Subcutaneous abdominal adipose tissue (tissue), 5 donors: ENCODE results near the gene CROCC2.

Source experiments
- H3K27ac ChIP-seq: one replicate; pipeline ENCODE4 v1.7.0; 2013; ENCODE audit warnings: low read depth, mild to moderate bottlenecking, inconsistent platforms, low read length, moderate library complexity
- H3K27me3 ChIP-seq, 5 donors: one replicate each; pipeline ENCODE4 v1.7.0; 2013; ENCODE audit warnings: low read length in 5 of 5, inconsistent platforms in 1 of 5; ENCODE audit not compliant: control insufficient read depth in 5 of 5, insufficient read depth in 4 of 5
- H3K36me3 ChIP-seq, 5 donors: one replicate each; pipeline ENCODE4 v1.7.0; 2013; ENCODE audit warnings: low read length in 5 of 5; ENCODE audit not compliant: control insufficient read depth in 5 of 5, insufficient read depth in 5 of 5
- H3K4me1 ChIP-seq, 5 donors: one replicate each; pipeline ENCODE4 v1.7.0; 2013; ENCODE audit warnings: low read length in 5 of 5, mild to moderate bottlenecking in 3 of 5, moderate library complexity in 1 of 5; ENCODE audit not compliant: control insufficient read depth in 5 of 5, insufficient read depth in 5 of 5
- H3K4me3 ChIP-seq, 5 donors: one replicate each; pipeline ENCODE4 v1.7.0; 2013; ENCODE audit warnings: low read length in 5 of 5, low read depth in 1 of 5
- H3K9ac ChIP-seq, 5 donors: one replicate each; pipeline ENCODE4 v1.7.0; 2013; ENCODE audit warnings: low read length in 5 of 5, mild to moderate bottlenecking in 4 of 5, moderate library complexity in 3 of 5
- H3K9me3 ChIP-seq, 5 donors: one replicate each; pipeline ENCODE4 v1.7.0; 2013; ENCODE audit warnings: low read length in 5 of 5; ENCODE audit not compliant: control insufficient read depth in 5 of 5
- donor health status: healthy.
- donor health status: healthy.
- donor health status: healthy.
- donor health status: healthy.
- donor health status: healthy.

CROCC2 gene

DNA sequence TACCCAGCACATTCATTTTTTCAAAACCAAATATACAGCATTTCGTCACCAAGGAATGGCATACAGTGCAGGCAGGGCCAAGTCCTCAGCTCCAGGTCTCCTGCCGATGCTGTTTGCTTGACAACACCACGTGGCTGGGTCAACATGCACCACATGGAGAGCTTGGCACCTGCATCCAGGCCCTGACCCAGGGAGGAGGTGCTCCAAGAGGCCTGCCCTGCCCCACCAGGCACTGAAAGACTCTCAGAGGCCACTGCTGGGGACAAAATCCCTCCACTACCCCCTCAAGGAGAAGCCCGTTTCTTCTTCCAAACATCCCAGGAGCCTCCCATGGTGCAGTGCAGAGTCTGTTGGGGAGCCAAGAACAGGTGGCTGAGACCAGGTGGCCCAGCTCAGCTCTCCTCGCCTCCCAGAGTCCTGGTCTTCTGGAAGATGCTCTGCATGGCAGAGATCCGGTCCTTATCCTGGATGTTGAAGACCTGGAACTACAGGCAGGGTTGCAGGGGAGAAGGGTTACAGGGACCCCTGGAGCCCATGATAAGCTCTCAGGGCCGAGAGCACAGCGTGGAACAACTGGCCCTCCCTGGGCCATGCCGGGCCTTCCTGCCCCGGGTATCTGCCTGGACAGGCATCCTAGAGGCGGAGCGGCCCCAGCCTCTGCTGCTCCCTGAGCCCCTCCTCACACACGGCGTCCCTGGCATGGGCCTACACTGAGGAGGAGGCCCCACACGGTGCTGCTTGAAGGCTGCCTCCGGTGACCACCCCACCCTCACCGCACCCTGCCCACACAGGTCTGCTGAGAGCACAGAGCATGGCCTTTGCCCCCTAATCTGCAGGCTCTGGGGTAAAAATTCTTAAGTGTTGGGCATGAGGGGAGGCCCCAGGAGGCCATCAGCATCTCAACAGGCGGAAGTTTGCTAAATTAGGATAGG, 19.2 kb upstream of the CROCC2 start:
- Histone ChIP-seq H3K27ac (no peak overlapping the region), H3K9me3 (no peaks in the 10 kb centered on the region), H3K4me3 (no peak overlapping the region), H3K9ac (no peak overlapping the region), H3K4me1 (no peaks in the 10 kb centered on the region), H3K36me3 (no peaks in the 10 kb centered on the region), H3K27me3 (no peaks in the 10 kb centered on the region)

- Histone ChIP-seq H3K27me3 (no peaks in the 10 kb centered on the region), H3K27ac (no peak overlapping the region), H3K4me1 (no peaks in the 10 kb centered on the region), H3K36me3 (no peaks in the 10 kb centered on the region), H3K4me3 (no peak overlapping the region), H3K9me3 (no peaks in the 10 kb centered on the region), H3K9ac (no peak overlapping the region)
Measured at GRCh38 chr2:240887631-240888030, 18.5 kb upstream of the CROCC2 start.

- no peak overlapping the region for H3K4me3 ChIP-seq
- no peaks in the 10 kb centered on the region for H3K36me3 ChIP-seq
- H3K9me3 ChIP-seq = no peaks in the 10 kb centered on the region
- no peak overlapping the region for H3K27ac ChIP-seq
- peaks cover 0 to 2% (median 0%) of the 10 kb centered on the region in 5 donors for H3K27me3 ChIP-seq
- no peak overlapping the region for H3K9ac ChIP-seq
- H3K4me1 ChIP-seq = peaks cover 0 to under 1% (median 0%) of the 10 kb centered on the region in 5 donors
Measured at GRCh38 chr2:240888130-240888889, 17.8 kb upstream of the CROCC2 start.

DNA sequence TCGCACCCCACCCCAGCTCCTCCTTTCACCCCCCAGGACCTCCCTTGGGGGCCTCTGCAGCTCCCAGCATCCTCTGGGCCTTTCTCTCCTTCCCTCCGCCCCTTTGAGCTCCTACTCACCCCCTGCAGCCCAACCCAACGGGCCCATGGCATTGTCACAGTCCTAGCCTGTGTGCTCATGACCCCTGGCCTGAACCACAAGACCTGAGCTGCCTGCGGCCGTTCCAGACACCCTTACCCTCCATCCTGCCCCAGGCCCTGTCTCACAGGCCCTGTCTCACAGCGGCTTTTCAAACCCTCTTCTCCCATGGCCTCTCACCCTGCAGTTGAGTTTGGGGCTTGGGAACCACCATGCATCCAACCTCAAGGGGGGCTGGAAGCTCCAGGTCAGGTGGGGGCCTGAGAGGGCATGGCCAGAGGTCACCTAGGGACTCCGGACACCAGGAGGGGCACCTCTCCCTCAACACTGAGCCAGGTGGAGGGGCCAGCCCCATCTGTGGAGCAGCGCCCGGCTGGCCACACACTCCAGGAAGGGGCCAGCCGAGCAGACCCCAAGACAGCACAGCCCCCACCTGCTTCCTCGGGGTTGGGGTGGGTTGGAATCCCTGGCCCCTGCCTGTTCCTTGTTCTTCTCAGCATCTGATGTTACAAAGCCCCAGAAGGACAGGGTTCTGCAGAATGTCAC, 17.1 kb upstream of the CROCC2 start:
- no peak overlapping the region for H3K4me3 ChIP-seq

GRCh38 chr2:240889601-240890560, 16.3 kb upstream of the CROCC2 start:
- H3K27ac ChIP-seq = no peak overlapping the region
- no peak overlapping the region for H3K4me3 ChIP-seq
- H3K27me3 ChIP-seq = peaks cover 0 to 2% (median 0%) of the 10 kb centered on the region in 5 donors
- no peak overlapping the region for H3K9ac ChIP-seq
- peaks cover 0 to 7% (median 0%) of the 10 kb centered on the region in 5 donors for H3K4me1 ChIP-seq
- H3K9me3 ChIP-seq = no peaks in the 10 kb centered on the region
- H3K36me3 ChIP-seq = no peaks in the 10 kb centered on the region

More for the DNA sequence above, 17.1 kb upstream of the CROCC2 start:
- Histone ChIP-seq H3K9ac (no peak overlapping the region), H3K4me1 (peaks cover 0 to 7% (median 0%) of the 10 kb centered on the region in 5 donors), H3K36me3 (no peaks in the 10 kb centered on the region), H3K27me3 (peaks cover 0 to 2% (median 0%) of the 10 kb centered on the region in 5 donors), H3K27ac (no peak overlapping the region), H3K9me3 (no peaks in the 10 kb centered on the region)

DNA sequence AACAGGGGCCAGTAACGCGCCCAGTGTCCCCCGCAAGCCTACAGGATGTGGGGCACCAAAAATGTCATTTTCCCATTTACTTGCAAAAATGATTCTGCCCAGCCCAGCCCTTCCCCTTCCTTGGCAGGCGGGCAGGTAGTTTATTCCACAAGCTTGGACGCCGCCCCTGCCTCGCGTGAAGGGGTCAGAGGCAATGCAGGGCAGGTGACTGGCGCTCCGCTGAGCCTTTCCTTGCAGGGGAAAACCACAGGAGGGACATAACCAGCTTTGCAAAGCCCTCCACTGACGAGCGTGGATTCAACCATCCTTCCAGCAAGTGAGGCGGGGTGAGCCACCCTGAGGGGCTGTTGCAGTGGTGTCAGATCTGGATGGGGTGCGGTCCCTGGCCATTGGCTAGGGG, 15.4 kb upstream of the CROCC2 start:
- H3K27ac ChIP-seq = no peak overlapping the region
- H3K9ac ChIP-seq = no peak overlapping the region
- H3K4me3 ChIP-seq = no peak overlapping the region
- H3K27me3 ChIP-seq = peaks cover 0 to 2% (median 0%) of the 10 kb centered on the region in 5 donors
- H3K36me3 ChIP-seq = no peaks in the 10 kb centered on the region
- H3K9me3 ChIP-seq = no peaks in the 10 kb centered on the region
- H3K4me1 ChIP-seq = peaks cover 0 to 7% (median 0%) of the 10 kb centered on the region in 5 donors

GRCh38 chr2:240891492-240892340, 14.4 kb upstream of the CROCC2 start:
- peaks cover 0 to 7% (median 0%) of the 10 kb centered on the region in 5 donors for H3K4me1 ChIP-seq
- no peaks in the 10 kb centered on the region for H3K9me3 ChIP-seq
- H3K36me3 ChIP-seq = no peaks in the 10 kb centered on the region
- peaks cover 0 to 2% (median 0%) of the 10 kb centered on the region in 5 donors for H3K27me3 ChIP-seq
- H3K9ac ChIP-seq = no peak overlapping the region
- H3K27ac ChIP-seq = no peak overlapping the region
- no peak overlapping the region for H3K4me3 ChIP-seq

- H3K4me3 ChIP-seq = no peak overlapping the region
- no peak overlapping the region for H3K27ac ChIP-seq
- H3K9ac ChIP-seq = no peak overlapping the region
- no peaks in the 10 kb centered on the region for H3K36me3 ChIP-seq
- H3K4me1 ChIP-seq = peaks cover 0 to 11% (median 5%) of the 10 kb centered on the region in 5 donors
- no peaks in the 10 kb centered on the region for H3K9me3 ChIP-seq
- H3K27me3 ChIP-seq = peaks cover 0 to 2% (median 0%) of the 10 kb centered on the region in 5 donors
Measured at GRCh38 chr2:240892356-240892755, 13.8 kb upstream of the CROCC2 start.
